Measurements from ENCODE around the gene CCL13.

The CCL13 gene

DNA sequence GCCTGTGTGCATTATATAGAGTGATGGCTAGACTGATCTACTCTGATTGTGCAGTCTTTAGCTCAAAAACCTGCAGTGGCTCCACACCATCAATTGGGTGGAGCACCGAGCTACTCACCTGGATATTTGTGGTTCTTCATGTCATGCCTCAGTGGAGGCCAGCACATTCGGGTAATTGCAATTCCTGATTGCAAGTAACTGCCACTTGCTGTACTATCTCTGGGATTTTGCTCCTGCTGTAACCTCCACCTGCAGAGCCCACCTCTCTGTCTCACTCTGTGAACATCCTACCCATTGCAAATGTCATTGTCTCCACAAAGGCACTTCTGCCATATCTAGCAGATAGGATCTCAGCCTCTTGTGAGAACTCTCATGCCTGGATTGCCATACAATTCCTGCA lies 8.5 kb downstream of the CCL13 start:
- DNase-seq: no peak

DNA sequence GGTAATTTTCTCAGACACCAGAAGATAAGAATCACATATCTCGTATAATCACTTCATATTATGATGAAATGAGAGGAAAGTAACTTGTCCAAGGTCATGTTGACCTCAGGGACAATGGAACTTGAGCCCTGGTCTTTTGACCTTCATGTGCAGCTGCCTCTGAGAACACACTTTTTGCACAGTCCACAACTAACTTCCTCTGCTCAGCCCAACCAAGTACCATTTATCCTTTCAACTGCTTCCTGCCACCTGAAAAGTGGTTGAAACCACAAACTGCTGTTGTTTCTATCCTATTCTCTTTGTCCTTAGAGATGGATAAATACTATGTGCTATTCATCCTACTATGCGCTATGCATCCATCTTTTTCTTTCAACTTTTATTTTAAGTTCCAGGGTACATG lies 9.1 kb downstream of the CCL13 start:
- no peak for DNase-seq

- no peak for DNase-seq
These were observed 9.7 kb downstream of the CCL13 start for GRCh38 chr17:34366010-34366409.

DNA sequence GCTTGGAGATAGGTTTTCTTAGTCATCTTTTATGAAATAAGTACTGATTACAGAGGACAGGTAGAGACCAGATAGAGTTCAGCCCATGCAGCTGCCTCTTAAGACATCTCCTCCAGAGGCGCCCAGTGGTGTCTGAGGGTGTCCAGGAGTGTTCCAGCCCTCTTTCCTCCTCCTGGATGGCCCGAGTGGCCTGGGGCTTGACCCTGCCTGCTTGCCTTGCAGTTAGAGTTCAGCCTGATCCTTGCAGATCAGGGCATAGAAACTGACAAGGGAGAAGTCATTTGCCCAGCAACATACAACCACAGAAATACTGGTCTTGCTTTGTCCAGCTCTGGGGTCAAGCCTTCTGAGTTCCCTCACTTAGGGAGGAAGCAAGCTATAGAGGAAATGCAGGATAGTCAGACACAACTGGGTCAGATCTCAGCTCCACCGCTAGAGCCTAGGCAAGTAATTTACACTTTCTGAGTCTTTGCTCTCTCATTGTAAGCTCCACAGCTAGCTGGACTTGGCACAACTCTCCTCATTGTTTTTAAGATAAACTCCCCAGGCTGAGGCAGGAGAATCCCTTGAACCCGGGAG lies 10.3 kb downstream of the CCL13 start:
- DNase-seq: no peak

DNA sequence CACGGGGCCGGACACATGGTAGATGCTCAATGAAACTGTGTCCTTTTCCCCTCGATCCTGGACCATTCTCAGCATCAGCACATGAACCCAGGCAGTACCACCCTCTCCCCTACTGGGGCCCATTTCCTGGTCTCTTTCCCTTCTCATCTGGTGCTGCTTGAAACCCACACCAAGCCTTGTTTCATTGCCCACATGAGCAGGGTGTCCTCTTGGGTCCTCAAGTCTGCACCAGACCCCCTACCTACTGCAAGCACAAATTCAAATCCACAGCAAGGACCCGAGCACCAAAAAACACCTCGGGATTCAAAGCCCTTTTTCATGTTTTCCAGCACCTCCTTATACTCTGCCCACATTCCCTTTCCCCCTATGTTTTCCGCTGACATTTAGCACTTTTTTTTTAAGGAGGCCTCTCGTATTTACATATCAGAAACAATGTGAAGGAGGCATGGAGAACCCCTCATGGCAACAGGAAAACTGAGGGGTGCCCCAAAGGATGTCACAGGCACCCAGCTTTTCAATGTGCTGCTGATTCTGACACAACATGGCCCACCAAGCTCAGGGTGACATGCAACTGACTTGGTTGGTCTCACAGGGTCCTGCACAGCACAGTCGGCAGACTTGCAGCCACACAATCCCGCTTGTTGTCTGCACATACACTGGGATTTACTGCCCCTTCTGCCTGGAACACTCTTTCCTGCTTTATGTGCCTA lies 11.4 kb downstream of the CCL13 start:
- no peak for DNase-seq

DNA sequence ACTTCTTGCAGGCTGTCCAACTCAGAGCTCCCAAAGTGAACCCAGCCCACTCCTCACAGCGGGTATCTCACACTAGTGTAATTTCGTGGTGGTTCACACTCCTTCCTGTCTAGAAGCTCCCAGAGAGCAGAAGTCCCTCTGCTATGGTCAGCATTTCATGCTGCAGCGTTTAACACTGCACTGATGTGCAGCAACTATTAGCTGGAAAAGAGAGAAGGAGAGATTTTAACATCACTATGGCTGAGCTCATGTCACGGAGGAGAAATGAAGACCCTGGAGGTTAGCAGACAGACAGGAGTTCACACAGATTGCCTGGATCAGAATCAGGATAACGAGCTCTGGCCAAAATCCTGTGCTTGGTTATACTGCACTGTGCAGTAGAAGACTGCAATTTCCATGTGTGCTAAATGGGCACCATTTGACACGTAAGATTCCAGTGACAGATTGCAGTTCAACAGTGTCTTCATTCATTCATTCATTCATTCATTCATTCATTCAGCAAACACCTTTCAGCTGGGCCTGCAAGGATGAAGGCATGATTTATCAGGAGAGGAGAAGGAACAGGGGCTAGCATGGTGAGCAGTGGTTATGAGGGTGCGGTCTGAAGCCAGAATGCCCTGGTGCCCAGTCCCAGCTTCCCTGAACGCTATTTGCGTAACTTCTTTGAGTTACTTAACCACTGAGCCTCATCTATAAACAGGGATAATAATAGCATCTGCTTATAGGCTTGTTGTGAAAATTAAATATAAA lies 12.1 kb downstream of the CCL13 start:
- no peak for DNase-seq

DNA sequence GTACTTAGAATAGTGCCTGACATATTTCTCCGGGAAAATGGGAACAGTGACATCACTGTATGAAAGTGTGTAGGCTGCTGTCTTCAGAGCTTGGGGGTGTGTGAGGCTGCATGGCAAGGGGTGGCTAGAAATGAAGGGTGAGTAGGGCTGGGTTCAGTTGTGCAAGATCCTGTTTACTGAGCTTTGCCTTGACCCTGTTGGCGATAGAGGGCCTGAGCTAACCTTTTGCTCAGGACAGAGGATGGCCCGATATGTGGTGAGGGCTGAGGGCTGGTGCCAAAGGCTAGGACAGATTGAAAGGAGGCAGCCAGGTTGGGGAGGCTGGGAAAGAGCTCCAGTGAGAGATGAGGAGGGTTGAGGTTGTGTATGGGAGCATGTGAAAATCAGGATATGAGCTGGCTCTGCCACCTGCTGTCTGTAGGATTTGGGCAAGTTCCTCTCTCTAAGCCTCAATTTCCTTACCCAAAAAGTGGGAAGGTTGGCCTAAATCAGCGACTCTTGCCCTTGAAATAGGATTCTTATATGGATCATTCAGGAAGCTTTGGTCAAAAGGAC lies 12.7 kb downstream of the CCL13 start:
- no peak for DNase-seq

- DNase-seq: no peak
These were observed 13.3 kb downstream of the CCL13 start for GRCh38 chr17:34369571-34369970.

- no peak for DNase-seq
These were observed 14.2 kb downstream of the CCL13 start for GRCh38 chr17:34370376-34370996.

GRCh38 chr17:34370997-34371395 lies 14.7 kb downstream of the CCL13 start:
- no peak for DNase-seq

DNA sequence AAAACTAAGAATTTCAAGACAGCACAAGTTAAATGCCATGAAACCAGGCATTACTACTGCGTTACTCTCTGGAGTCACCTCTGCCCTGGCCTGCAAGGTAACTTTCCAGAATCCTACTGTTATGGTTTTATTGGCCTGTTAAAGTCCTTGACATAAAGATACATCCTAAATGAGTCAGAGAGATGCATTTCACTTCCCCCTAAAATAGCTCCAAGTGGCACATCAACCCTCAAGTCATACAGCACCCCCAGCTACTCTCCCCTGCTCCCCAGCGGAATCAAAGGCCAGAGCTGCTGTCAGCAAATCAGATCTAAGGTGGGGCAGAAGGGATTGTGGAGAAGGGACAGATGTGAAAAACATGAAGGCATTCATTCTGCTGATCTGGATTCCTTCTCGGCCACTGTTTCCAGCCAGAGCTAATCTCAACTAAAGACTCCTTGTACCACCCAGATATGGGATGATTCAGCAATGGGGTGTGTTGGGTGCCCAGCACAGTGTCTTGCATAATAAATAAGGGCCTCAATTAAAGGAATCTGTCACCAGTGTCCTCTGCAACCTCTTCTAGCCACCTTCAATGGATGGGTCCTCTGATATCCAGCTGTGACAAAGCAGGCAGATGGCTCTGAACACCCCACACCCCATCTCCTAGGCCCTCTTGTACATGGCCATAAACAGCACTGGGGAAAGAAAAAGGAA lies 15.3 kb downstream of the CCL13 start:
- no peak for DNase-seq

DNA sequence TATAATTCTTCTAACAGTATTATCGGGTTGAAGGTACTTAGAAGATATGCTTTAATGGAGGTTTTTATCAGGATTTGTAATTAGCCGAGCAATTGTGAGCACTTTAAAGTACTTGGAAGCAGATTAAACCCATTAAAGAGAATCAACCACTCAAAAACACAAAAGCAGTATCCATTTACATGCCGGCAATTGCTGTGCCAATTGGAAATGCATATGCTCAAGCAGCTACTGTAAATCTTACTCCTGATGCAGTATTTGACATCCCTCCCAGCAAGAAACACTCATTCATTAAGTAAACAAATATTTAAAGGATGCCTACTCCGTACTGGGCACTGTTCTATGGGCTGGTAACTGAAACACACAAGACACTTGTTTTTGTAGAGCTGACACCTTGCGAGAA lies 18.2 kb downstream of the CCL13 start:
- DNase-seq: peak; percentile 14

DNA sequence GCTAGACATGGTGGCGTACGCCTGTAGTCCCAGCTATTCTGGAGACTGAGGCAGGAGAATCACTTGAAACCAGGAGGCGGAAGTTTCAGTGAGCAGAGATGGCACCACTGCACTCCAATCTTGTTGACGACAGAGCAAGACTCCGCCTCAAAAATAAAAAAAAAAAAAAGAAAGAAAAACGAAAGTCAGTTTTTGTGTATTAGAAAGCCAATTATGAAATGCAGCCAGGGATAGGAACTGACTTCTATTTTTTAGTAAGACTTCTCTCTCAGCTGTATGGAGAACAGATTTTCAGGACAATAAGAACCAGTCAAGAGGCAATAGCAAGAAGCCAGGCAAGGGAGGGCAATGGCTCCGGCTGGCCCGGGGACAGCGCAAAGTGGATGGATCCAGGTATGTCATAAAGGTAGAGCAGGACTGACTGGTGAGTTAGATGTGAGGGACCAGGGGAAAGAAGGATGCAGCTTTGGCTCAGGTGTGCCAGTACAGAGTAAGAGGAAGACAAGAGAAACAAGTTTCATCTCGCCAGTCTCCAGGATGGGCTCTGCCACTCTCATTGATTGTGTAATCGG lies 19.2 kb downstream of the CCL13 start:
- no peak for DNase-seq

DNA sequence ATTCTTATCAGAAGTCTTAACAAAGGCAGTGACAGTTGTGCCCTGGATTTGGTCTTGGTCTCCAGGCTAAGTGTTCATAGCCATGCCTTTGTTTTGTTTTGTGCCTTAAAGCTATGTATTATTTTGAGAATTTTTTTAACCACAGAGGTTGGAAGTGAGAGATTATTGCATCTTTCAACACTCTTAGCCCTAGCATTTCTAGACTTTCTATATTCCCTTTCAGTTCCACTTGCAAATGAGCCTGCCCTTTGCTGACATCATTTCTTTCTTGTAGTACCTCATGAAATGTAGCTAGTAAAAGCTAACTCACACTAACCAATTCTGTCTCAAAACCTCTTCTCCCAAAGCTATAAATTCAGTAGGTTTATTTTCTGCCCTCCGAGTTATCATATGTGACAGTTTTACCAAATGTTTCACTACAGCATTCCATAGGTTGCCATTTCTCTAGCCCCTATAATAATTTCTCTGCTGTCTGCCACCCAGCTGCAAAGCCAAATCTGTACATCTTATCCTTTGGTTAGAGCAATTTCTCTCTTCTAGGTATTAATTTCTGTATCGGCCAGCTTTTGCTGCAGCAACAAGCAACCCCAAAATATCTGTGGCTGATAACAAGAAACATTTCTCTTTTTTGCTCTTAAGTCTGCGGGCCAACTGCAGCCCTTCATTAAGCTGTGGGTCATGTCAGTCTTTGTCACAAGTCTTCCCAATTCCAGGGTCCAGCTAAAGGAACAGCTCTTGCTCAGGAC lies 21.0 kb downstream of the CCL13 start:
- DNase-seq: no peak

GRCh38 chr17:34378664-34379101 lies 22.4 kb downstream of the CCL13 start:
- DNase-seq: no peak

- DNase-seq: no peak
These were observed 23.6 kb downstream of the CCL13 start for GRCh38 chr17:34379868-34380267.

- no peak for DNase-seq
These were observed 26.4 kb downstream of the CCL13 start for GRCh38 chr17:34382621-34383124.

DNA sequence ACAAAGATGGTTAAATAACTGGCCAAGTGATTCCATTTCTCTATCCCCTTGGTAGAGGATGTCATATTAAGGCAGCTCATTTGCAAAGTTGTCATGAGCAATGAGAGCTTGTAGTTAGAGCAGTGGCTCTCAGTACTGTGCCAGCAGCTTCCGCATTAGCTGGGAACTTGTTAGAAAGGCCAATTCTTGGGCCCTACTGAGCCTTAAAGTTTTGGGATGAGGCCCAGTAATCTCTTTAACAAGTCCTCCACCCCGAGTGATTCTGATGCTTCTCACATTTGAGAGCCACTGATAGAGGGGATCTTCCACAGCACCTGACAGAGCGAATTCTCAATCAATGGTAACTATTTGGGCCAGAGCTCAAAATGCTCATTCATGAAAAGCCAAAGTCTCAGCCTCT lies 26.9 kb downstream of the CCL13 start:
- no peak for DNase-seq

- DNase-seq: no peak
These were observed 28.0 kb downstream of the CCL13 start for GRCh38 chr17:34384271-34384670.

DNA sequence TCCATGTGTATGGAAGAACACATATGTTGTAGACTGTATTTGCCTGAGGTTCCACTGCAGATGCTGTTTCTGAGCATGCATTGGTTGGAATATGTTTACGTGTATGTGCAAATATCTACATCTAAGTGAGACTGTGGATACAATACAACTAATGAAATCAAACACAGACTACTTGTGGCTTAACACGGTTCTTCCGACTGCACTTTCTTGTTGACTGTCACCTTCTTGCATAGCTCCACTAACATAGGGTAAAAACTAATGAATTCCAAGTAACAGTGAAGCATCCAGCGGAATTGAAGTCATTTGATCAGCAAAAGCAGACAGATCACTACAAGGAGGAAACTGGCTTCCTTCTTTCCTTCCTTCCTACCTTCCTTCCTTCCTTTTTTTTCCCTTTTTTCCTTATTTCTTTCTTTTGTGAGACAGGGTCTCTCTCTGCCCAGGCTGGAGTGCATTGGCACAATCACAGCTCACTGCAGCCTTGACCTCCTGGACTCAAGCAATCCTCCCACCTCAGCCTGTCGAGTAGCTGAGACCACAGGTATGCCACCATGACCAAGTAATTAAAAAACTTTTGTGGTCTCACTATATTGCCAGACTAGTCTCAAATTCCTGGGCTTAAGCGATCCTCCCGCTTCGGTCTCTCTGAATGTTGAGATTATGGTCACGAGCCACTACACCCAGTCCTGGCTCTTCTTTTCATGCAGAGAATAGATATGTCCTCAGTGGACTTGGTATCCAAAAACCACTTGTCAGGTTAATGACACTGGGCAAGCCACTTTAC lies 28.7 kb downstream of the CCL13 start:
- no peak for DNase-seq

DNA sequence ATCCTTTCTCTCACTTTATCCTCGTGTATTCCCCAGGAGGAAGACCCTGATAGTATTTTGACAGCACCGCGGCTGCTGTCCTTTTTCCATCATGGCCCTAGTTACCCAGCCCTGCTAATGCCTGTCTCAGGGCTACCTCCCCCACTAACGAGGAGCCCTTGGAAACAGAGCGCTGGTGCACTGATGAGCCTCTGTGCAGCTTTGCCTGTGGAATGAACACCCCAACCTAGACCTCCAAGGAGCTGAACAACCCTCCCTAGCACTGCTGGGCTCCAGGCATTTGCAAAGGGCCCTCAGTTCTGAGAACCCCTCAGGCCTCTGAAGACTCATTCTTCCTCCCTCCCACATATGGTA lies 30.0 kb downstream of the CCL13 start:
- no peak for DNase-seq
